Activated CD4-positive, alpha-beta memory T cell treated with anti-CD3 and anti-CD28 coated beads for 36 hours (primary cell): ENCODE data around the gene COQ4. TPM values are rescaled to one million over a fixed set of nuclear protein-coding genes. Genes with fewer than 3 reads are reported as not detected.
"Not testable (repeated sequence)": the region's sequence is repeated elsewhere in the genome, so short reads cannot be mapped to it uniquely, and the experiment has no call there.

Experiments used
- CTCF ChIA-PET: fragments of 350-600 bp; sonication (Branson Sonifier 250); formaldehyde crosslinking; loops from one replicate; lab custom pipeline; 2021; ENCODE audit warnings: antibody characterized with exemption, inconsistent platforms; lab: Charles Lee
- POLR2A ChIA-PET: fragments of 350-600 bp; sonication (Branson Sonifier 250); formaldehyde crosslinking; loops from one replicate; lab custom pipeline; 2021; ENCODE audit warnings: antibody characterized with exemption; lab: Charles Lee
- DNase-seq: peaks from one replicate; pipeline ENCODE4 v3.0.0-alpha.2; 2020
- H3K27ac Mint-ChIP-seq: one replicate; pipeline ENCODE4 v1.8.0; 2021; ENCODE audit warnings: mixed read lengths
- H3K27me3 Mint-ChIP-seq: one replicate; pipeline ENCODE4 v1.8.0; 2021; ENCODE audit warnings: mixed read lengths
- H3K36me3 Mint-ChIP-seq: one replicate; pipeline ENCODE4 v1.8.0; 2021; ENCODE audit warnings: mixed read lengths
- H3K4me1 Mint-ChIP-seq: one replicate; pipeline ENCODE4 v1.8.0; 2021; ENCODE audit warnings: low read depth, mixed read lengths
- H3K4me3 Mint-ChIP-seq: one replicate; pipeline ENCODE4 v1.8.0; 2021; ENCODE audit warnings: mild to moderate bottlenecking, mixed read lengths
- H3K9me3 Mint-ChIP-seq: one replicate; pipeline ENCODE4 v1.8.0; 2021; ENCODE audit warnings: mixed read lengths
- intact Hi-C: fragments of 100-400 bp; cut with micrococcal nuclease; formaldehyde crosslinking; loops from one replicate; pipeline ENCODE4 v1.15.1; 2023
- total RNA-seq, 2 experiments: library from RNA; stranded (reverse); gene quantifications; one replicate each; pipeline ENCODE4 v1.2.3, GENCODE V29; 2021

COQ4 gene
- 10 to 100 TPM; 33.0 to 35.5 TPM for total RNA-seq

- no peaks in the 10 kb centered on the region for H3K36me3 Mint-ChIP-seq
- peak within 1 kb of the TSS; percentile 94 for H3K27ac Mint-ChIP-seq
- peaks cover 17% of the 10 kb centered on the region for H3K4me1 Mint-ChIP-seq
- no peaks in the 10 kb centered on the region for H3K9me3 Mint-ChIP-seq
- ChIA-PET POLR2A (interaction anchor here (2.0 kb wide), 1 partner anchor 49 kb away, joined by 4 read pairs; the partner anchor contains the start of gene URM1), CTCF (no interaction called here)
- peak within 1 kb of the TSS; percentile 85 for H3K4me3 Mint-ChIP-seq
- intact Hi-C loops, result loop anchor here (1.0 to 5.0 kb wide), 5 partner anchors 18 to 560 kb away; partner anchors contain the start of genes GOLGA2, KYAT1, LRRC8A and SLC27A4
- peak; percentile 95 for DNase-seq
- H3K27me3 Mint-ChIP-seq, result no peaks in the 10 kb centered on the region
Measured at GRCh38 chr9:128322404-128323211, at the start of gene COQ4, which contains the start of gene TRUB2. TSS of gene COQ4 (plus strand) at chr9:128322839. CDS start at chr9:128322859, 20 bp downstream. TSS of gene TRUB2 (minus strand) at chr9:128322447. CDS start at chr9:128322408, 39 bp downstream.

DNA sequence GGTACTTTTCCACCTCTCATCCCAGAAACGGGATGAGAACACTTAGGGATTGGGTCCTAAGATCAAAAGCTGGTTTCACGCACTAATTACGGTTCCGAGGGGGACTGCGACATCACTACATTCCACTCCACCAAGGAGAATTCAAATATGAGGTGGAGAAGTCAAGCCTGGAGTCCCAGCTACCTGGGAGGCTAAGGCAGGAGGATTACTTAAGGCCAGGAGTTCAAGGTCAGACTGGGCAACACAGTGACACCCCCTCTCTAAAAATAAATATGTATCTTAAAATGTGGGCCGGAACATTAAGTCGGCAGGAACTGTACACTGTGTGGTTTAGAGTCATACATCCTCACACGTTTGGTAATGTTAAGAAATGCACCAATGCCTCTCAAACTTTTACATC lies 48.4 kb upstream of the COQ4 start:
- CTCF ChIA-PET, result interaction anchor here (0.9 to 2.1 kb wide), 2 partner anchors 18 to 20 kb away, joined by 3 to 5 read pairs; no protein-coding TSS in a partner anchor
- Mint-ChIP-seq H3K4me1 (peaks cover 27% of the 10 kb centered on the region), H3K27ac (no peak overlapping the region), H3K36me3 (peaks cover 17% of the 10 kb centered on the region), H3K27me3 (no peaks in the 10 kb centered on the region), H3K9me3 (no peaks in the 10 kb centered on the region), H3K4me3 (peak overlapping the region; percentile 97)
- POLR2A ChIA-PET, result interaction anchor here (0.9 kb wide), 1 partner anchor 37 kb away, joined by 4 read pairs; no protein-coding TSS in a partner anchor
- no peak for DNase-seq
- intact Hi-C loops, result loop anchor here (10.0 kb wide), 1 partner anchor 761 kb away; the partner anchor contains the start of gene MIGA2

GRCh38 chr9:128275198-128276007 lies 47.2 kb upstream of the COQ4 start, which contains the start of gene GOLGA2:
TSS of gene GOLGA2 (minus strand) at chr9:128276007. CDS start at chr9:128275976, 31 bp downstream.
- H3K4me3 Mint-ChIP-seq, result peak within 1 kb of the TSS; percentile 97
- peak within 1 kb of the TSS; percentile 79 for H3K27ac Mint-ChIP-seq
- H3K9me3 Mint-ChIP-seq, result no peaks in the 10 kb centered on the region
- ChIA-PET CTCF (interaction anchor here (0.8 to 1.5 kb wide), 2 partner anchors 20 to 66 kb away, joined by 3 to 7 read pairs; no protein-coding TSS in a partner anchor), POLR2A (interaction anchor here (0.6 to 1.2 kb wide), 3 partner anchors 33 to 277 kb away, joined by 3 to 5 read pairs (median 4); partner anchors contain the start of gene SPTAN1)
- peaks cover 17% of the 10 kb centered on the region for H3K36me3 Mint-ChIP-seq
- intact Hi-C loops, result loop anchor here (1.0 to 10.0 kb wide), 6 partner anchors 25 to 759 kb away; partner anchors contain the start of genes BBLN, CIZ1, COQ4 and MIGA2
- no peaks in the 10 kb centered on the region for H3K27me3 Mint-ChIP-seq
- DNase-seq, result no peak
- H3K4me1 Mint-ChIP-seq, result peaks cover 27% of the 10 kb centered on the region

DNA sequence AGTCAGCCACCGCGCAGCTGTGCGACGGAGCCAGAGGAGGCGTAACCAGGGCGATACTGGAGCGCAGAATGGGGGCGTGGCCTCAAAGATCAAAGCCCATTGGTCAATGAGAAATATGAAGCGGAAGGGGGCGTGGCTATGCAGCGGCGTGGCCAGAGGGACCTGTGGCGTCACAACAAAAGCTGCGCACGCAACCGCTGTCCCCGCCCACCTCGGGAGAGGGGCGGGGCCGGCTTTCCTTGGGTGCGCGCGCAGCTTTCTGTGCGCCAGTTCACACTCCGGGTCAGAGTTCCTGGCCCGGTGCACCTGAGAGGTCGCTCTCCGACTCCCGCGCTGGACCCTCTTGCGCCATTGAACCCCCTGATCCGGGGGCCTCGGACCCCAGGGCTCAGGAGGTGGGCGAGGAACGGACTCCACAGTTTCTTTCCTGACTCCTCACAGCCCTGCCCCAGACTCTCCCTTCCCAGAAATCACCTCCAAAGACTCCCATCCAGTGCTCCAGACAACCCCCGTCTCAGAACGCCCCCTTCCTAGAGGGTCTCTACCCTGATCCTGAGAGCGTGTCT lies 46.5 kb upstream of the COQ4 start, which contains the start of gene SWI5:
TSS of gene SWI5 (plus strand) at position 269 of the 566 bp plus-strand sequence.
- H3K27ac Mint-ChIP-seq, result peak within 1 kb of the TSS; percentile 79
- H3K9me3 Mint-ChIP-seq, result no peaks in the 10 kb centered on the region
- ChIA-PET POLR2A (interaction anchor here (0.6 to 1.2 kb wide), 2 partner anchors 33 to 276 kb away, joined by 3 to 5 read pairs; partner anchors contain the start of gene SPTAN1), CTCF (interaction anchor here (0.8 to 1.5 kb wide), 2 partner anchors 21 to 65 kb away, joined by 3 to 7 read pairs; no protein-coding TSS in a partner anchor)
- H3K4me3 Mint-ChIP-seq, result peak within 1 kb of the TSS; percentile 97
- DNase-seq, result peak; percentile 100
- H3K36me3 Mint-ChIP-seq, result peaks cover 17% of the 10 kb centered on the region
- no peaks in the 10 kb centered on the region for H3K27me3 Mint-ChIP-seq
- intact Hi-C loops, result loop anchor here (1.0 to 10.0 kb wide), 6 partner anchors 25 to 759 kb away; partner anchors contain the start of genes BBLN, CIZ1, COQ4 and MIGA2
- peaks cover 27% of the 10 kb centered on the region for H3K4me1 Mint-ChIP-seq

DNA sequence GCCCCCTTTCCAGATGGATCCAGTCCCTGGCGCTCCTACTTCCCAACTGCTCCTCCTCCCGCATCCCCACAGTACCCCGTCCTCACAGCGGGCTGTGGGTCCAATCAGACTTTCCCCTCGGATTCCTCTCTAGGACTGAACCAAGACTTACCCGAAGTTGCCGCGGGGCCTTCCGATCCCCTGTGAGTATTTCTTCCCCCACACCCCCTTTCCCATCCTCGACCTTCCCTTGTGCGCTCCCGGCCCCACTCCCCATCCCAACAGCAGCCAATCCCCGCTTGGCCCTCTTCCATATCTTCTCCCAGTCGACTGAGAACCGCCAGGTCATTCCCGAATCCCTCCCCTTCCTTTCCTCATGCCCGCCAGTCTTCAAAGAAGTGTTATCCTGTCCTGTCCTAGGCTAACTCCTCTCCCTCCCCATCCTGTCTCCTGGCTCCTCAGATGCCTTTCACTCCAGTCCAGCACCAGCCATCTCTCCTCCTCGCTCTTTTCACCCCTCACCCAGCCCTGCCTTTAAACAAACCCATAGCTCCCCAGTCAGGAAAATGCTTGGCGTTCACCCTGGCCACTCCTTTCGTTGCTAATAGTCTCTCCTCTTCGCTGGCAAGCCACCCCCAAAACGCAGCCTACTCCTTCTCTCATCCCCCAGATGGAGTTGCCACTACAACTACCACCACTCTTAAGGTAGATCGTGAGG lies 45.9 kb upstream of the COQ4 start:
- peaks cover 27% of the 10 kb centered on the region for H3K4me1 Mint-ChIP-seq
- H3K36me3 Mint-ChIP-seq, result peaks cover 14% of the 10 kb centered on the region
- H3K27ac Mint-ChIP-seq, result peak overlapping the region; percentile 79
- no peak for DNase-seq
- ChIA-PET CTCF (interaction anchor here (0.8 to 1.5 kb wide), 2 partner anchors 22 to 65 kb away, joined by 3 to 7 read pairs; no protein-coding TSS in a partner anchor), POLR2A (interaction anchor here (1.2 kb wide), 1 partner anchor 276 kb away, joined by 5 read pairs; the partner anchor contains the start of gene SPTAN1)
- no peaks in the 10 kb centered on the region for H3K9me3 Mint-ChIP-seq
- peak overlapping the region; percentile 97 for H3K4me3 Mint-ChIP-seq
- intact Hi-C loops, result loop anchor here (1.0 to 10.0 kb wide), 6 partner anchors 26 to 758 kb away; partner anchors contain the start of genes BBLN, CIZ1, COQ4 and MIGA2
- no peaks in the 10 kb centered on the region for H3K27me3 Mint-ChIP-seq

DNA sequence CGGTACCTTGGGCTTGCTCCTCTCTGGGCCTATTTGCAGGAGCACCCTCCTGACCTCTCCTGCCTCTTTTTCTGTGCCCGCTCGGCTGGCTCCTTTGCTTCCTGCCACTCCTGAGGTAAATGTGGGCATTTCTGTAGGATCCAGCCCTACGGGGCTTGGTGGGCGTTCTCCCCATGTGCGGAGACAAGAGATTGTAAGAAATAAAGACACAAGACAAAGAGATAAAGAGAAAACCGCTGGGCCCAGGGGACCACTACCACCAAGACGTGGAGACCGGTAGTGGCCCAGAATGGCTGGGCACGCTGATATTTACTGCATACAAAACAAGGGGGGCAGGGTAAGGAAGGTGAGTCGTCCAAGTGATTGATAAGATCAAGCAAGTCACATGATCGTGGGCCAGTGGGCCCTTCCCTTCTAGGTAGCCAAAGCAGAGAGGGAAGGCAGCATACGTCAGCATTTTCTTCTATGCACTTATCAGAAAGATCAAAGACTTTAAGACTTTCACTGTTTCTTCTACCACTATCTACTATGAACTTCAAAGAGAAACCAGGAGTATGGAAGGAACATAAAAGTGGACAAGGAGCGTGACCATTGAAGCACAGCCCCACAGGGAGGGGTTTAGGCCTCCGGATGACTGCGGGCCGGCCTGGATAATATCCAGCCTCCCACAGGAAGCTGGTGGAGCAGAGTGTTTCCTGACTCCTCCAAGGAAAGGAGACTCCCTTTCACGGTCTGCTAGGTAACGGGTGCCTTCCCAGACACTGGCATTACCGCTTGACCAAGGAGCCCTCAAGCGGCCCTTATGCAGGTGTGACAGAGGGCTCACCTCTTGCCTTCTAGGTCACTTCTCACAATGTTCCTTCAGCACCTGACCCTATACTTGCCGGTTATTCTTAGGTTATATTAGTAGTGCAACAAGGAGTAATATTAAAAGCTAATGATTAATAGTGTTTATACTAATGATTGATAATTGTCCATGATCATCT lies 43.3 kb upstream of the COQ4 start:
- H3K9me3 Mint-ChIP-seq, POLR2A ChIA-PET, H3K4me3 Mint-ChIP-seq, DNase-seq, H3K36me3 Mint-ChIP-seq, H3K27me3 Mint-ChIP-seq, H3K27ac Mint-ChIP-seq: not testable (repeated sequence)
- CTCF ChIA-PET, result interaction anchor here (1.2 kb wide), 1 partner anchor 24 kb away, joined by 4 read pairs; no protein-coding TSS in a partner anchor
- H3K4me1 Mint-ChIP-seq, result peaks cover 21% of the 10 kb centered on the region
- intact Hi-C loops, result loop anchor here (5.0 to 10.0 kb wide), 2 partner anchors 87 to 755 kb away; partner anchors contain the start of genes CIZ1 and MIGA2

GRCh38 chr9:128280084-128280622 lies 42.5 kb upstream of the COQ4 start:
- CTCF ChIA-PET, result no interaction called here
- H3K27ac Mint-ChIP-seq, result no peak overlapping the region
- no peaks in the 10 kb centered on the region for H3K9me3 Mint-ChIP-seq
- no peaks in the 10 kb centered on the region for H3K27me3 Mint-ChIP-seq
- H3K4me3 Mint-ChIP-seq, result no peak overlapping the region
- H3K4me1 Mint-ChIP-seq, result peaks cover 15% of the 10 kb centered on the region
- POLR2A ChIA-PET, result no interaction called here
- intact Hi-C loops, result no loop called here
- no peak for DNase-seq
- peaks cover 6% of the 10 kb centered on the region for H3K36me3 Mint-ChIP-seq

GRCh38 chr9:128282500-128282899 lies 40.1 kb upstream of the COQ4 start:
- Mint-ChIP-seq H3K27ac (no peak overlapping the region), H3K4me1 (peaks cover 2% of the 10 kb centered on the region), H3K36me3 (peaks cover 3% of the 10 kb centered on the region), H3K27me3 (no peaks in the 10 kb centered on the region), H3K4me3 (no peak overlapping the region), H3K9me3 (no peaks in the 10 kb centered on the region)
- DNase-seq, result no peak
- CTCF ChIA-PET, result no interaction called here
- POLR2A ChIA-PET, result no interaction called here
- intact Hi-C loops, result no loop called here

- intact Hi-C loops, result no loop called here
- ChIA-PET POLR2A (no interaction called here), CTCF (interaction anchor here (0.8 to 1.1 kb wide), 2 partner anchors 30 to 643 kb away, joined by 3 read pairs; no protein-coding TSS in a partner anchor)
- no peak overlapping the region for H3K4me3 Mint-ChIP-seq
- no peaks in the 10 kb centered on the region for H3K4me1 Mint-ChIP-seq
- H3K36me3 Mint-ChIP-seq, result peaks cover 3% of the 10 kb centered on the region
- no peaks in the 10 kb centered on the region for H3K27me3 Mint-ChIP-seq
- no peaks in the 10 kb centered on the region for H3K9me3 Mint-ChIP-seq
- no peak for DNase-seq
- H3K27ac Mint-ChIP-seq, result no peak overlapping the region
Measured at GRCh38 chr9:128285033-128285784, 37.4 kb upstream of the COQ4 start.
